Measurements from ENCODE around the gene ROBO4.

The ROBO4 gene

GRCh38 chr11:124878759-124879492 is 18.7 kb downstream of the ROBO4 start:
- Histone ChIP-seq H3K9me3 (ENCODE audit: control insufficient read depth in 2 of 2, low read length in 2 of 2) (no peaks in the 10 kb centered on the region), H3K27me3 (ENCODE audit: control insufficient read depth in 1 of 2, insufficient read depth in 2 of 2, low read length in 2 of 2) (peaks cover 2 to 4% of the 10 kb centered on the region in 2 donors), H3K36me3 (ENCODE audit: control insufficient read depth in 2 of 2, insufficient read depth in 2 of 2, low read length in 2 of 2) (no peaks in the 10 kb centered on the region), H3K4me1 (ENCODE audit: control insufficient read depth, insufficient read depth, low read length) (peaks cover 22% of the 10 kb centered on the region), H3K27ac (ENCODE audit: low read length) (no peak overlapping the region), H3K4me3 (ENCODE audit: low read length in 2 of 2) (no peak overlapping the region), H3K9ac (ENCODE audit: low read length in 2 of 2) (no peak overlapping the region)

- no peak overlapping the region for H3K9ac ChIP-seq (ENCODE audit: low read length in 2 of 2)
Measured at GRCh38 chr11:124877910-124878758, 19.5 kb downstream of the ROBO4 start.

GRCh38 chr11:124877631-124877909 is 20.1 kb downstream of the ROBO4 start:
- peak overlapping the region in 1 of 2 donors; percentile 81 for H3K4me3 ChIP-seq (ENCODE audit: low read length in 2 of 2)
- H3K9me3 ChIP-seq (ENCODE audit: control insufficient read depth in 2 of 2, low read length in 2 of 2) = no peaks in the 10 kb centered on the region
- peaks cover 22% of the 10 kb centered on the region for H3K4me1 ChIP-seq (ENCODE audit: control insufficient read depth, insufficient read depth, low read length)
- H3K9ac ChIP-seq (ENCODE audit: low read length in 2 of 2) = no peak overlapping the region
- H3K36me3 ChIP-seq (ENCODE audit: control insufficient read depth in 2 of 2, insufficient read depth in 2 of 2, low read length in 2 of 2) = no peaks in the 10 kb centered on the region
- H3K27me3 ChIP-seq (ENCODE audit: control insufficient read depth in 1 of 2, insufficient read depth in 2 of 2, low read length in 2 of 2) = peaks cover 12 to 13% of the 10 kb centered on the region in 2 donors
- H3K27ac ChIP-seq (ENCODE audit: low read length) = no peak overlapping the region

More at GRCh38 chr11:124877910-124878758, 19.5 kb downstream of the ROBO4 start:
- H3K36me3 ChIP-seq (ENCODE audit: control insufficient read depth in 2 of 2, insufficient read depth in 2 of 2, low read length in 2 of 2) = no peaks in the 10 kb centered on the region
- no peak overlapping the region for H3K27ac ChIP-seq (ENCODE audit: low read length)
- peak overlapping the region in 1 of 2 donors; percentile 81 for H3K4me3 ChIP-seq (ENCODE audit: low read length in 2 of 2)
- no peaks in the 10 kb centered on the region for H3K9me3 ChIP-seq (ENCODE audit: control insufficient read depth in 2 of 2, low read length in 2 of 2)
- H3K27me3 ChIP-seq (ENCODE audit: control insufficient read depth in 1 of 2, insufficient read depth in 2 of 2, low read length in 2 of 2) = peaks cover 8% of the 10 kb centered on the region in 2 donors
- peaks cover 22% of the 10 kb centered on the region for H3K4me1 ChIP-seq (ENCODE audit: control insufficient read depth, insufficient read depth, low read length)

GRCh38 chr11:124876818-124877630 is 20.6 kb downstream of the ROBO4 start:
- Histone ChIP-seq H3K9ac (ENCODE audit: low read length in 2 of 2) (peak overlapping the region; percentile 36 to 69), H3K9me3 (ENCODE audit: control insufficient read depth in 2 of 2, low read length in 2 of 2) (no peaks in the 10 kb centered on the region), H3K27ac (ENCODE audit: low read length) (peak overlapping the region; percentile 80), H3K36me3 (ENCODE audit: control insufficient read depth in 2 of 2, insufficient read depth in 2 of 2, low read length in 2 of 2) (no peaks in the 10 kb centered on the region), H3K4me3 (ENCODE audit: low read length in 2 of 2) (peak overlapping the region; percentile 68 to 81), H3K27me3 (ENCODE audit: control insufficient read depth in 1 of 2, insufficient read depth in 2 of 2, low read length in 2 of 2) (peaks cover 13 to 16% of the 10 kb centered on the region in 2 donors), H3K4me1 (ENCODE audit: control insufficient read depth, insufficient read depth, low read length) (peaks cover 22% of the 10 kb centered on the region)

GRCh38 chr11:124875943-124876817 is 21.5 kb downstream of the ROBO4 start:
- H3K9me3 ChIP-seq (ENCODE audit: control insufficient read depth in 2 of 2, low read length in 2 of 2) = no peaks in the 10 kb centered on the region
- H3K4me1 ChIP-seq (ENCODE audit: control insufficient read depth, insufficient read depth, low read length) = peaks cover 22% of the 10 kb centered on the region
- peaks cover 18 to 21% of the 10 kb centered on the region in 2 donors for H3K27me3 ChIP-seq (ENCODE audit: control insufficient read depth in 1 of 2, insufficient read depth in 2 of 2, low read length in 2 of 2)
- H3K4me3 ChIP-seq (ENCODE audit: low read length in 2 of 2) = peak overlapping the region; percentile 68 to 81
- peak overlapping the region; percentile 69 to 82 for H3K9ac ChIP-seq (ENCODE audit: low read length in 2 of 2)
- H3K36me3 ChIP-seq (ENCODE audit: control insufficient read depth in 2 of 2, insufficient read depth in 2 of 2, low read length in 2 of 2) = no peaks in the 10 kb centered on the region
- peak overlapping the region; percentile 80 for H3K27ac ChIP-seq (ENCODE audit: low read length)

- Histone ChIP-seq H3K9me3 (ENCODE audit: control insufficient read depth in 2 of 2, low read length in 2 of 2) (no peaks in the 10 kb centered on the region), H3K9ac (ENCODE audit: low read length in 2 of 2) (peak overlapping the region; percentile 51 to 69), H3K36me3 (ENCODE audit: control insufficient read depth in 2 of 2, insufficient read depth in 2 of 2, low read length in 2 of 2) (no peaks in the 10 kb centered on the region), H3K27me3 (ENCODE audit: control insufficient read depth in 1 of 2, insufficient read depth in 2 of 2, low read length in 2 of 2) (peaks cover 23 to 24% of the 10 kb centered on the region in 2 donors), H3K27ac (ENCODE audit: low read length) (no peak overlapping the region), H3K4me3 (ENCODE audit: low read length in 2 of 2) (peak overlapping the region; percentile 68 to 81), H3K4me1 (ENCODE audit: control insufficient read depth, insufficient read depth, low read length) (peaks cover 22% of the 10 kb centered on the region)
Measured at GRCh38 chr11:124875401-124875800, 22.3 kb downstream of the ROBO4 start.

DNA sequence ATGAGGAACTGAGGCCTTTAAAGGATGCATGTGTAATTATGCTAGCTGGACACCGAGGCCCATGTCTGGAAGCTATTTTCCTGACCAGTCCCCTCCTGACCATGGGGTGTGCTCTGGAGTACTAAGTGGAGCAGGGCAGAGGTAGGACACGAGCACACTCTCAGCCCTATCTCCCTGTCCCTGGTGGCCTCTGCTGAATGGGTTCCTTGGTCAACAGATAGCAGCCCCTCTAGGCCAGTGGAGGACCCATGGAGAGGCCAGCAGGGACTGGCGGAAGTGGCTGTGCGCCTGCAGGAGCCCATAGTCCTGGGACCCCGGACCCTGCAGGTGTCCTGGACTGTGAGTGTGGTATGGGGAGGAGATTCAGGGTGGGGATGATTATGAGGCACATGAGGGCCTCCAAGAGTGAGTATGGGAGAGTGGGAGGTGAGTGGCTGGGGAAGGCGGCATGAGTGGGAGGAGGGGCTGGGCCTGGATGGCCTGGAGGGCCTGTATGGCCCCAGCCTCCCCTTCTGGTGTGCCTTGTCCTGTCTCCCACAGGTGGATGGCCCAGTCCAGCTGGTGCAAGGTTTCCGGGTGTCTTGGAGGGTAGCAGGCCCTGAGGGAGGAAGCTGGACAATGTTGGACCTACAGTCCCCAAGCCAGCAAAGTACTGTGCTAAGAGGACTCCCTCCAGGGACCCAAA is 23.0 kb downstream of the ROBO4 start:
- Histone ChIP-seq H3K9ac (ENCODE audit: low read length in 2 of 2) (no peak overlapping the region), H3K4me1 (ENCODE audit: control insufficient read depth, insufficient read depth, low read length) (peaks cover 22% of the 10 kb centered on the region), H3K9me3 (ENCODE audit: control insufficient read depth in 2 of 2, low read length in 2 of 2) (no peaks in the 10 kb centered on the region), H3K27ac (ENCODE audit: low read length) (no peak overlapping the region), H3K4me3 (ENCODE audit: low read length in 2 of 2) (no peak overlapping the region), H3K36me3 (ENCODE audit: control insufficient read depth in 2 of 2, insufficient read depth in 2 of 2, low read length in 2 of 2) (no peaks in the 10 kb centered on the region), H3K27me3 (ENCODE audit: control insufficient read depth in 1 of 2, insufficient read depth in 2 of 2, low read length in 2 of 2) (peaks cover 30 to 31% of the 10 kb centered on the region in 2 donors)

GRCh38 chr11:124873951-124874350 is 23.7 kb downstream of the ROBO4 start:
- Histone ChIP-seq H3K27me3 (ENCODE audit: control insufficient read depth in 1 of 2, insufficient read depth in 2 of 2, low read length in 2 of 2) (peaks cover 37 to 38% of the 10 kb centered on the region in 2 donors), H3K4me1 (ENCODE audit: control insufficient read depth, insufficient read depth, low read length) (peaks cover 22% of the 10 kb centered on the region), H3K27ac (ENCODE audit: low read length) (no peak overlapping the region), H3K4me3 (ENCODE audit: low read length in 2 of 2) (no peak overlapping the region), H3K9ac (ENCODE audit: low read length in 2 of 2) (no peak overlapping the region), H3K36me3 (ENCODE audit: control insufficient read depth in 2 of 2, insufficient read depth in 2 of 2, low read length in 2 of 2) (no peaks in the 10 kb centered on the region), H3K9me3 (ENCODE audit: control insufficient read depth in 2 of 2, low read length in 2 of 2) (no peaks in the 10 kb centered on the region)

DNA sequence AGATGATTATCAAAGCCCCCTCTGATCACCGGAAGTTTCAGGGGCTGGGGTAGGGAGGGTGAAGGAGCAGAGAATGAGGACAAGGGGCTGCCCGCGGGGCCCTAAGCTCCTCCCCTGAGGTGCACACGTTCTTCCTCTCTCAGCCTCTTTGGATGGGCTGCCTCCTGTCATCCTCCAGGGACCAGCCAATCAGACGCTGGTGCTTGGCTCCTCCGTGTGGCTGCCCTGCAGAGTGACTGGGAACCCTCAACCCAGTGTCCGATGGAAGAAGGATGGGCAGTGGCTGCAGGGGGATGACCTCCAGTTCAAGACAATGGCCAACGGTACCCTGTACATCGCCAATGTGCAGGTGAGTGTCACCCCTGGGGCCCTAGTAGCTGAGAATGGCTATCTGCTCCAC is 24.9 kb downstream of the ROBO4 start:
- Histone ChIP-seq H3K9ac (ENCODE audit: low read length in 2 of 2) (no peak overlapping the region), H3K4me3 (ENCODE audit: low read length in 2 of 2) (no peak overlapping the region), H3K36me3 (ENCODE audit: control insufficient read depth in 2 of 2, insufficient read depth in 2 of 2, low read length in 2 of 2) (no peaks in the 10 kb centered on the region), H3K27ac (ENCODE audit: low read length) (no peak overlapping the region), H3K4me1 (ENCODE audit: control insufficient read depth, insufficient read depth, low read length) (peaks cover 28% of the 10 kb centered on the region), H3K27me3 (ENCODE audit: control insufficient read depth in 1 of 2, insufficient read depth in 2 of 2, low read length in 2 of 2) (peaks cover 49 to 50% of the 10 kb centered on the region in 2 donors), H3K9me3 (ENCODE audit: control insufficient read depth in 2 of 2, low read length in 2 of 2) (no peaks in the 10 kb centered on the region)
